GM11168 (cell line): ENCODE data around the gene ENTPD1.
"Not testable (repeated sequence)": the region's sequence is repeated elsewhere in the genome, so short reads cannot be mapped to it uniquely, and the experiment has no call there.

Source experiments
- in situ Hi-C: fragments of 300-500 bp; cut with MboI; formaldehyde crosslinking; loops from one replicate; pipeline ENCODE4 v1.12.0; 2022; ENCODE audit warnings: low sequenced_read_pairs; ENCODE audit not compliant: unreplicated experiment

The ENTPD1 gene

DNA sequence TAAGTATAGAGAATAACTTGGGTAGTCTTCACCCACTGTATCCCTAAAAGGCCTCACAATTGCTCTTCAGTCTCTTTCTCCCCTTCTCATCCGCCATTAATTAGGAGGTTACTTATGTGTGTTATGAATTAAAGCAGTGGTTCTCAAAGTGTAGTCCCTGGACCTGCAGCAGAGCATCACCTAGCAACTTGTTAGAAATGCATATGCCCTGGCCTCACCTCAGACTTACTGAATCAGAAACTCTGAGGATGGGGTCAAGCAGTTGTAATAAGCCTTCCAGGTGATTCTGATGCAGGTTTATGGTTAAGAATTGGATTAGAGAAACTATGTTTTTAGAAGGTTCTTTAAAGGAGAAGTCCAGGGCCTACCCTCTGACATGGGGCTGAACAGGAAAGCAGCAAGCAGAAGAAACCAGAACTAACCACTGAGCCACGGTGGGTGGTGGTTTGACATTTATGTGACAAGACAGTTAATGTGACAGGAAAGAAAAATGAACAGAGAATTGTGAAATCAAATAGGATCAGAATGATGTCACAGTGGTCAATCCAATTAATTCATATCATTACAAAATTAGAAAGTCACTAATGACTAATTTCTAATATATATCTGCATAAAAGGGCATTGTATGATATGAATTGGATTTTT lies 37.6 kb downstream of the ENTPD1 start:
- in situ Hi-C loops = no loop called here

DNA sequence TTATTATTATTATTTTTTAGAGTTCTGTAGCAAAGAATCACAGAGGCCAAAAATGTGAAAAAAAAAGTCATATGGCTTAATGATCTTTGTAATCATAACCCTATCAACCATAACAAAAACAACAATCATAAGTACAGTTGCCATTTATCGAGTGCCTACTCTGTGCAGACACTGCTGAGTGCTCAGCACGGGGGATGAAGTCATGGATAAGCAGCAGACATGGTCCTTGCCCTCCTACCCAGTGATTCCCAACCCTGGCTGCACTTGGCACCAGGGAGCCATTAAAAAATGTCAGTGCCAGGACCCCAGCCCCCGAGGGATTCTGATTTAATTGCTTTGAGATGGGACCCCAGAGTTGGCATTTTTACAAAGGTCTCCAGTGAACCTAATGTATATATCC lies 38.2 kb downstream of the ENTPD1 start:
- in situ Hi-C loops = no loop called here

DNA sequence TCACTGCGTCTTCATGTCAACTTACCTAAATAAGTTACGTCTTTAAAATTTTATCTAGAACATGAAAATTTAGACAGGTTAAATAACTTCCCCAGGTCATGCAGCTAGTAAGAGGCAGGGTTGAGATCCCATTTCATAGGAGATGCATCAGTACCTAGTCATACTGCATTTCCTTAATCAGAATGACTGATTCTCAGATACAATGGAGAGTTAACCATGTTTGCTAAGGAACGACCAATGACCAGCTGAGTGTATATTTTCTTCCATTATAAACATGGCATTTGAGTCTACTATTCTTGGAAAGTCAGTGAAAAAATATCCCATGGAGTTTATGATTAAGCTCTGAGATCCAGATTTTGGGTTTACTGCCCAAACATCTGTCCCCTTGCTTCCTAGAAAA lies 39.6 kb downstream of the ENTPD1 start:
- in situ Hi-C loops = no loop called here

DNA sequence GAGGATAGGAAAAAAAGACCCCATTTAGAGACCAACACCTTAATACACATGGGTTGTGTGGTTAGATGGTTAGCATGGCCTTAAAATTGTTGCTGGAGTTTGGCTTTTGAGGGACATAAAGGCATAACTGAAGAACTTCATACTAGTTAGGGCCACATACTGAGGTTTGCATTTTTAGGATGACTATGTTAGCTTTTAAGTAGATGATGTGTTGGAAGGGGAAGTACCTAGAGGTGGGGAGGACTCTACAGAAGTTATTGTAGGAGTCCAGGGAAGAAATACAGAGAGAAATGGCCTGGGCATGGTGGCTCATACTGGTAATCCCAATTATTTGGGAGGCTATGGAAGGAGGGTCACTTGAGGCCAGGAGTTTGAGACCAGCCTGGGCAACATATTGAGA lies 40.5 kb downstream of the ENTPD1 start:
- in situ Hi-C loops = no loop called here

DNA sequence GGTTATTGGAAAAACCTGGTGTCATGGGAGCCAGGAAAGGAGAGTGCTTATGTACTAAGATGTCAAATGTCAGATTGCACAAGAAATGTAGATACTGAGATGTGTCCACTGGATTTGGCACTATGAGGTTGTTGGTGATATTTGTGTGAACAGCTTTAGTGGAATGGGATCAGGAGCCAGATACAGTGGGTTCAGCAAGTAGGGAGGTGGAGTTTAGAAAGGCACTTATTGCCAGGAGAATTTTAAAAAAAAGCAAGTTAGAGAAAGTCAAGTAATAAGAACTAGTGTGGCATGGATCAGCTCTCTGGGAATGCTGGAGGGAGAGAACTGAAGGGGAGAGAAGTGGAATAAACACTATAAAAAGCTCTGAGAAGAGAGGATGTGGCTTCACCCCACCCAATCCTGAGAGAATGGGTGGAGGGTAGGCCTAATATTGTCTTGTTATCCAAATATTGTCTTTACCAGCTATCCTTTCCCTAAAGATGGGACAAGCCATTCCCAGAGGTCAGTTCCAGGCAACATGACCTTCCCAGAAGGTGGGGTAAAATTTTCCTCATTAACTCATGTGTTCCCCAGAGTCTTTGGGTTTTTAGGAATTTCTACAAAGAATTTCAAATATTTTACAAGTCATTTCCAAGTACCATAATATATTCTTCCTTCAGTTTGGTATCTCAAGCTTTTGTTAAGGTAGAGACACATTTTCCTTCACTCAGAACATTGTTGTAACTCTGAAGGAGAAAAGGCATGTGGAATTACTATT lies 42.3 kb downstream of the ENTPD1 start:
- in situ Hi-C loops = no loop called here

DNA sequence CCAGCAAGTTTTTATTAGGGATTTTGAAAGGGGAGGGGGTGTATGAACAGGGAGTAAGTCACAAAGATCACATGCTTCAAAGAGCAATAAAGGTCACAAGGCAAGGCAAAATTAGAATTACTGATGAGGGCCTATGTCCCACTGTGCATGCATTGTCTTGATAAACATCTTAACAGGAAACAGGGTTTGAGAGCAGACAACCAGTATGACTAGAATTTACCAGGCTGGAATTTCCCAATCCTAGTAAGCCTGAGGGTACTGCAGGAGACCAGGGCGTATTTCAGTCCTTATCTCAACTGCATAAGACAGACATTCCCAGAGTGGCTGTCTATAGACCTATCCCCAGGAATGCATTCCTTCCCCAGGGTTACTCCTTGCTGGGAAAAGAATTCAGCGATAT lies 44.3 kb downstream of the ENTPD1 start:
- in situ Hi-C loops = not testable (repeated sequence)

DNA sequence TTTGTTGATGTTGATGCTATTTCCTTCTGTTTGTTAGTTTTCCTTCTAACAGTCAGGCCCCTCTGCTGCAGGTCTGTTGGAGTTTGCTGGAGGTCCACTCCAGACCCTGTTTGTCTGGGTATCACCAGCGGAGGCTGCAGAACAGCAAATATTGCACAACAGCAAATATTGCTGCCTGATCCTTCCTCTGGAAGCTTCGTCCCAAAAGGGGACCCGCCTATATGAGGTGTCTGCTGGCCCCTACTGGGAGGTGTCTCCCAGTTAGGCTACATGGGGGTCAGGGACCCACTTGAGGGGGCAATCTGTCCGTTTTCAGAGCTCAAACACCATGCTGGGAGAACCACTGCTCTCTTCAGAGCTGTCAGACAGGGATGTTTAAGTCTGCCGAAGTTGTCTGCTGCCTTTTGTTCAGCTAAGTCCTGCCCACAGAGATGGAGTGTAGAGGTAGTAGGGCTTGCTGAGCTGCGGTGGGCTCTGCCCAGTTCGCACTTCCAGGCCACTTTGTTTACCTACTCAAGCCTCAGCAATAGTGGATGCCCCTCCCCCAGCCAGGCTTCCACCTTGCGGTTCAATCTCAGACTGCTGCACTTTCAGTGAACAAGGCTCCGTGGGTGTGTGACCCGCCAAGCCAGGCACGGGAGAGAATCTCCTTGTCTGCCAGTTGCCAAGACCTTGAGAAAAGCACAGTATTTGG lies 50.9 kb downstream of the ENTPD1 start:
- in situ Hi-C loops = not testable (repeated sequence)

DNA sequence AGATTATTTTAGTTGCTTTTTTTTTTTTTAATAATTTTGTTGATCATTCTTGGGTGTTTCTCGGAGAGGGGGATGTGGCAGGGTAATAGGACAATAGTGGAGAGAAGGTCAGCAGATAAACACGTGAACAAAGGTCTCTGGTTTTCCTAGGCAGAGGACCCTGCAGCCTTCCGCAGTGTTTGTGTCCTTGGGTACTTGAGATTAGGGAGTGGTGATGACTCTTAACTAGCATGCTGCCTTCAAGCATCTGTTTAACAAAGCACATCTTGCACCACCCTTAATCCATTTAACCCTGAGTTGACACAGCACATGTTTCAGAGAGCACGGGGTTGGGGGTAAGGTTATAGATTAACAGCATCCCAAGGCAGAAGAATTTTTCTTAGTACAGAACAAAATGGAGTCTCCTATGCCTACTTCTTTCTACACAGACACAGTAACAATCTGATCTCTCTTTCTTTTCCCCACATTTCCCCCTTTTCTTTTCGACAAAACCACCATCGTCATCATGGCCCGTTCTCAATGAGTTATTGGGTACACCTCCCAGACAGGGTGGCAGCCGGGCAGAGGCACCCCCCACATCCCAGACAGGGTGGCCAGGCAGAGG lies 52.8 kb downstream of the ENTPD1 start:
- in situ Hi-C loops = not testable (repeated sequence)

DNA sequence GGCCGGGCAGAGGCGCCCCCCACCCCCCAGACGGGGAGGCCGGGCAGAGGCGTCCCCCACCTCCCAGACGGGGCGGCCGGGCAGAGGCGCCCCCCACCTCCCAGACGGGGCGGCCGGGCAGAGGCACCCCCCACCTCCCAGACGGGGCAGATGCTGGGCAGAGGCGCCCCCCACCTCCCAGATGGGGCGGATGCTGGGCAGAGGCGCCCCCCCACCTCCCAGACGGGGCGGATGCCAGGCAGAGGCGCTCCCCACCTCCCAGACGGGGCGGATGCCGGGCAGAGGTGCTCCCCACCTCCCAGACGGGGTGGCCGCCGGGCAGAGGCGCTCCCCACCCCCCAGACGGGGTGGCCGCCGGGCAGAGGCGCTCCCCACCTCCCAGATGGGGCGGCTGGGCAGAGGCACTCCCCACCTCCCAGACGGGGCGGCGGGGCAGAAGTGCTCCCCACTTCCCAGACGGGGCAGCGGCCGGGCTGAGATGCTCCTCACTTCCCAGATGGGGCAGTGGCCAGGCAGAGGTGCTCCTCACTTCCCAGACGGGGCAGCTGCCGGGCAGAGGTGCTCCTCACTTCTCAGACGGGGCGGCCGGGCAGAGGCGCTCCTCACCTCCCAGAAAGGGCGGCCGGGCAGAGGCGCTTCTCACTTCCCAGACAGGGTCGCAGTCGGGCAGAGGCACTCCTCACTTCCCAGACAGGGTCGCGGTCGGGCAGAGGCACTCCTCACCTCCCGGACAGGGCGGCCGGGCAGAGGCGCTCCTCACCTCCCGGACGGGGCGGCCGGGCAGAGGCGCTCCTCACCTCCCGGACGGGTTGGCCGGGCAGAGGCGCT lies 53.6 kb downstream of the ENTPD1 start:
- in situ Hi-C loops = no loop called here

DNA sequence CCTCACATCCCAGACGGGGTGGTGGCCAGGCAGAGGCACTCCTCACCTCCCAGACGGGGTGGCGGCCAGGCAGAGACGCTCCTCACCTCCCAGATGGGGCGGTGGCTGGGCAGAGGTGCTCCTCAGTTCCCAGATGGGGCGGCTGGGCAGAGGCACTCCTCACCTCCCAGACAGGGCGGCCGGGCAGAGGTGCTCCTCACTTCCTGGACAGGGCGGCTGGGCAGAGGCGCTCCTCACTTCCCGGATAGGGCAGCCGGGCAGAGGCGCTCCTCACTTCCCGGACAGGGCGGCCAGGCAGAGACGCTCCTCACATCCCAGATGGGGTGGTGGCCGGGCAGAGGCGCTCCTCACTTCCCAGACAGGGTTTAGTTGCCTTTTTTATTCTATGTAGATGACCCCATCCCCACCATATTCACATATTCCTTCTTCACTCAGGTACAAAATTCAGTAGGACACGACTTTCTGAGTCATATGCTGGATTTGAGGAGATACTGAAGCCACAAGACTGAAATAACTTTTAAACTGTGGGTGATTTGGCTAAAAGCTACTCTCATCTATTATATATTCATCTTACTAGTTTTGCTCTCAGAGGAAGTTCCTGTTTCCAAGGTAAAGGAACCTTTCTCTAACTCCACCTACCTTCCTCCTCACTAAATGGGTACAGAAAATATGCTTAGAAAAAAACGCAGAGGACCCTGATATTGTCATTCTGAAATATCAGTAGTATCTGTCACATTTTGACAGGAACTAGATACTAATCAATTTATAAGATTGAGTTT lies 54.4 kb downstream of the ENTPD1 start:
- in situ Hi-C loops = no loop called here

DNA sequence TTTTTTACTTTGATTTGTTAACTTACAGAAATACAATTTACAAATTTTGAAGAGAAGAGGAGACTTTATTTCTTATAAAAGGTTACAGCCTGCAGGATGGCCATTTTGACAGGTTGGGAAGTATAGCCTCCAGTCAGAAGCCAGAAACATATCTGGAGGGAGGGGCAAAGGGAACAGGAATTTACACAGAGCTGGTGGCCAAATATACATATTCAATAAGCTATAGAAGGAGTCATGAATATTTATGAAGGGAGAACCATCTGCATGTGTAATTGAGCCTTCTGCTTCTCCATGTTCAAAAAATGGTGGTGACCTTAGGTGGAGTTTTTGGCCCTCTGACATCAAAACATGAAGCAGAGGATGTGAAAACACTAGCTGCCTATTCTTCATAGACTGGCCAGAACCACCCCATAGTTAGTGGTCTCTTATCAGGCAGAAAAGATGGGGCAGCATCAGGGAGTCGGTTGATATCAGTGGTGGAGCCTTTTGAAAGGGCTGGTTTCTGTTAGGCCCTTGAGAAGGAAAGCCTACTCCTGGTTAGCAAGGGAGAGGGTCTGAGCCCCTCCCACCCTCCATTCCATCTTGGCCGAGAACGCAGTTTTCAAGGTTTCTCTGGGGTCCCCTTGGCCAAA lies 57.2 kb downstream of the ENTPD1 start:
- in situ Hi-C loops = no loop called here

DNA sequence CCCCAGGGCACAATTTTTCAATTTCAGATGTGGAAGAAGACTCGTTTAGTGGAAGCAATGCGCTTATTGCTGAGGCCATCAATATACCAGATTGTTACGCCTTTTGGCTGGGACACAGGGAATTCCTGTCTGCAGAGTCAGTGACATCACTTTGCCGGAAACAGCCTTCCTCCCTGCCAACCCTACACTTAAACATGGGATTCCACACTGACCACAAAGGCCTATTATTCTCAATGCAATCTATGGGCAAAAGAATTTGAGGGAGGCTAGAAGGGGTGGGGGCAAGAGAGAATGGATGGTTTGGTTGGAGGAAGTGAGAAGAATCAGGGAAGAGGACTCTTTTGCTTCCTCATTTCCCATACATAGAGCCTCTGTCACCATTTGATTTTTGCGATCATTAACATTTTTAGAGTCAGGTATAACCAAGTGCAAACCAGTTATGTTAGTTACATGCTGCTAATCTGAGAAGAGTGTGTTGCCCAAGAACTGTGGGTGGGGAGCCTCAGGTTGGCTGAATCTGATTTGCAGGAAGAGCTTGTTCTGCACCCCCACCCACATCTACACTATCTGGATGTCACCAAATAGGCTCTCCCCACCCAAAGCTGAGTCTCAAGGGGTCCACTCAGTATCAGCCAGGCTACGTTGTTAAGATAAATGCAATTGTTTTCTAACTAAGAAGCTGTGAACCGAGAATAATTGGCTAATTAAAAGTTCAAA lies 58.2 kb downstream of the ENTPD1 start:
- in situ Hi-C loops = no loop called here

DNA sequence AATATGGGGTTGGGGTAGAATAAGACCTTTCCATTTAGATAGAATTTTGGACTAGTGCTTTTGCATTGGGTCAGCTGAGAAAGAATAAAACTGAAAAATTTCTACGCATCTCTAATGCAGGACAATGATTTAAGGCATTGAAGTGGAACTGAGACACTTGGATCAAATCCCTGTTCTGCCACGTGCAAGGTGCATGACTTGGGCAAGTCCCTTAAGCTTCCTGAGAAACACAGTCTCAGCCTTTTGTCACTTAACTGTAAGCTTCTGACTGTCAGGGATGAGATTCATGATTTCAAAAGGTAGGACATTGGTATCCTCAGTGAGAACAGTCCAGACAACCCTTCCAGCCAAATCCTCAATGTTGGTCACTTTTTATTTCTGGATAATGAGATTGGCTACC lies 59.2 kb downstream of the ENTPD1 start:
- in situ Hi-C loops = no loop called here

DNA sequence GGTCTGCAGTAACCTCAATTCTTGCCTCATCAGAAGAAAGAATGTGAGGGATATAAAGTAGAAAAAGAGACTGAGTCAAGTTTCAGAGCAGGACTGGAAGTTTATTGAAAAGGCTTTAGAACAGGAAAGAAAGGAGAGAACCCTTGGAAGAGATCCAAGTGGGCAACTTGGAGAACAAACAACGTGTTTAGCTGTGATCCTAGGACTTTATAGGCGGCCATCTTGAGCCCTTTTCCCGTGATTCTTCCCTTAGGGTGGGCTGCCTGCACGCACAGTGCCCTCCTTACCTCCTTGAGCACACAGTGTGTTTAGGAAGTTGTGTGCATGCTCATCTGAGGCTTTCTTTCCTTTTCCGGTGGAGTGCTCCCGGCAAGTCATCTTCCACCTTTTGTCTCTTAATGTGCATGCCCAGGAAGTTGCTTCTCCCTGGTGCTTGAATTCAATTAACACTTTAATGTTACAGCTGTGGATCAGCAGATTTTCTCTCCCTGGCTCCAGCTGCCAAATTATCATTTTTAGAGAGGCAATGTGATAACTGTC lies 59.8 kb downstream of the ENTPD1 start:
- in situ Hi-C loops = no loop called here

DNA sequence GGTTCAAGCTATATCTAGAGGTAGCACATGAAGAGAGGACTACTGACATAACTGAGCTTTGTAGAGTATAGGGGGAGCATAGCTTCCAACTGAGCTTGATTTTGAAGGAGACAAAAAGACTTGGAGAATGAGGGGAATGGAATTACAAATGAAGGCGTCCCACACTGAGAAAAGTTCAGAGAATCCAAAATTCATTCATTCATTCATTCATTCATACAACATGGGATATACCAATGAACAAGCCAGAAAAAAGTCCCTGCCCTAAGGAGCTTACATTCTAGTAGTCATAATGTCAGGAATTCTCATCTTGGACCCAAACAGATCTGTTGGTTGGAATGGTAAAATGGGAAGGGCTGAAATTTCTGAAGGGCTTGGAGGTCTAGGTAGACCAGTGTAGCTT lies 62.0 kb downstream of the ENTPD1 start:
- in situ Hi-C loops = no loop called here

DNA sequence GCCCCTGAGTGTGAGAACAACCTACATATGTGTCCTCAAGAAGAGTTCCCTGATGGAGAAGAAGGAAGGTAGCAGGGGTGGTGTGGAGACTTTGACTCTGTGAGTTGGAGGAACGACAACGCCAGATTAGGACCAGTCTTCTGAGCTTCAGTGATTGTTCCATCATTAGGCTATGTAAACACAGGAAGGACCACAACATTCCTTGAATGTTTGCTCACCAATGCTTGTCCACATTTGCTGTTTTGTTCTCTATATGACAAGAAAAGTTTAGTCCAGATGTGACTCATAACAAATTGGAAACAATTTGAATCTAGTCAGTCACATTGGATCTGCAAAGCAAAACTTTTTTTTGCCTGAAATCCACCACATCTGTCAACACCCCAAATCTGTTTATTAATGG lies 62.7 kb downstream of the ENTPD1 start:
- in situ Hi-C loops = no loop called here

DNA sequence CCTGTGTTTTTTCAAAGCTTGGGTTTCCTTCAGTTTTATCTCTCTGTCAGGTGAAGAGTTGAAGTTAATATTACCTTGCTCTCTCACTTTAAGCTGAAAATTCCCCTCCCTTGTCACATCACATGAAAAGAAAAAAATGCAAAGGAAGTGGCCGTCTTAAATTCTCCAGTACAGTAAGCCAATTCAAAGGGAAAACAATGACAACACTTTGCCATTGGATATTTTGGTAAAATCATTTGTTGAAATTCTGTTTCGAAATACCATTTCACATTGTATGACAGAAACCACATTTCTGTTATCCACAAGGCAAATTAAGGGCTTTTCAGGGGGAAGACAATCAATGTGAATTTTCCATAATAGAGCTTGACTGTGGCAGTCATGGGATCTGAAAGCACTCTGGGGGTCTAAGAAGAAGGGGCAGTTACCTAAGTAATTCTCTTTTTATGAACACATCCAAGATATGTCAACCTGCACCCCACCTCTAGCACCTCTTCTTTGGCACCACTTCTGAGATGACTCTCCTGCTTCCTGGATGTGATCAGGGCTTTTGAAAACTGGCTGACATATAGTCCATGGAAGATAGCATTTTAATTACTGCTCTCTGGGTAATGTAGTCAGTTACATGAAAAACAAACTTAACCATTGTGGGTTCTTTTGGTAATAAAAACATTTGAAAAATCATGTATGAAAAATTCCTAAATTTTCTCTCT lies 63.8 kb downstream of the ENTPD1 start:
- in situ Hi-C loops = no loop called here

DNA sequence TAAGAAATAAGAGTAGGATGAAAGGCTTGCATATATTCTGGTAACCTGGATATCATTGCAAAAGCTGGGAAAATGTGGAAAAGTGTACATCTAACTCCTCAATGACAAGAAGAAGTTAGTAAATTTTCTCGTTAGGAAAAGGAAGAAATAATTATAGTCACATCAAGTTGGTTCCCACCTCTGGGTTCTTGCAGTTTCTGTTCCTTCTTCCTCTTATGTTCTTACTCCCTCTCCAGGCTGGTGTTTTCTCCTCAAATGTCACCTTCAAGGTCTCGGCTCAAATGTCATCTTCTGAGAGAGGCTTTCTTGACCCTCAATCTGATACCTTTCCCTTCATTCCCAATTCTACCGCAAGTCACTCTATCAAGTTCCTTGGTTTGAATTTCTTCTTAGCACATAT lies 64.4 kb downstream of the ENTPD1 start:
- in situ Hi-C loops = no loop called here
